ENCODE measurements around the gene FOSB. TPM values are rescaled to one million over a fixed set of nuclear protein-coding genes. Genes with fewer than 3 reads are reported as not detected.

The FOSB gene
- total and polyA plus RNA-seq, 4 donors = 0.18 to 1.3 (median 0.40) TPM

- TF ChIP-seq, protein P1, sequence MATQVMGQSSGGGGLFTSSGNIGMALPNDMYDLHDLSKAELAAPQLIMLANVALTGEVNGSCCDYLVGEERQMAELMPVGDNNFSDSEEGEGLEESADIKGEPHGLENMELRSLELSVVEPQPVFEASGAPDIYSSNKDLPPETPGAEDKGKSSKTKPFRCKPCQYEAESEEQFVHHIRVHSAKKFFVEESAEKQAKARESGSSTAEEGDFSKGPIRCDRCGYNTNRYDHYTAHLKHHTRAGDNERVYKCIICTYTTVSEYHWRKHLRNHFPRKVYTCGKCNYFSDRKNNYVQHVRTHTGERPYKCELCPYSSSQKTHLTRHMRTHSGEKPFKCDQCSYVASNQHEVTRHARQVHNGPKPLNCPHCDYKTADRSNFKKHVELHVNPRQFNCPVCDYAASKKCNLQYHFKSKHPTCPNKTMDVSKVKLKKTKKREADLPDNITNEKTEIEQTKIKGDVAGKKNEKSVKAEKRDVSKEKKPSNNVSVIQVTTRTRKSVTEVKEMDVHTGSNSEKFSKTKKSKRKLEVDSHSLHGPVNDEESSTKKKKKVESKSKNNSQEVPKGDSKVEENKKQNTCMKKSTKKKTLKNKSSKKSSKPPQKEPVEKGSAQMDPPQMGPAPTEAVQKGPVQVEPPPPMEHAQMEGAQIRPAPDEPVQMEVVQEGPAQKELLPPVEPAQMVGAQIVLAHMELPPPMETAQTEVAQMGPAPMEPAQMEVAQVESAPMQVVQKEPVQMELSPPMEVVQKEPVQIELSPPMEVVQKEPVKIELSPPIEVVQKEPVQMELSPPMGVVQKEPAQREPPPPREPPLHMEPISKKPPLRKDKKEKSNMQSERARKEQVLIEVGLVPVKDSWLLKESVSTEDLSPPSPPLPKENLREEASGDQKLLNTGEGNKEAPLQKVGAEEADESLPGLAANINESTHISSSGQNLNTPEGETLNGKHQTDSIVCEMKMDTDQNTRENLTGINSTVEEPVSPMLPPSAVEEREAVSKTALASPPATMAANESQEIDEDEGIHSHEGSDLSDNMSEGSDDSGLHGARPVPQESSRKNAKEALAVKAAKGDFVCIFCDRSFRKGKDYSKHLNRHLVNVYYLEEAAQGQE (IDR thresholded peaks at IDR 0.05) = no peak
- no peak for TF ChIP-seq JUND (IDR thresholded peaks at IDR 0.05)
- no peak for TF ChIP-seq YY1 (IDR thresholded peaks at IDR 0.05)
- TF ChIP-seq FOXA1 (IDR thresholded peaks at IDR 0.05) = no peak
- TF ChIP-seq, protein P2, sequence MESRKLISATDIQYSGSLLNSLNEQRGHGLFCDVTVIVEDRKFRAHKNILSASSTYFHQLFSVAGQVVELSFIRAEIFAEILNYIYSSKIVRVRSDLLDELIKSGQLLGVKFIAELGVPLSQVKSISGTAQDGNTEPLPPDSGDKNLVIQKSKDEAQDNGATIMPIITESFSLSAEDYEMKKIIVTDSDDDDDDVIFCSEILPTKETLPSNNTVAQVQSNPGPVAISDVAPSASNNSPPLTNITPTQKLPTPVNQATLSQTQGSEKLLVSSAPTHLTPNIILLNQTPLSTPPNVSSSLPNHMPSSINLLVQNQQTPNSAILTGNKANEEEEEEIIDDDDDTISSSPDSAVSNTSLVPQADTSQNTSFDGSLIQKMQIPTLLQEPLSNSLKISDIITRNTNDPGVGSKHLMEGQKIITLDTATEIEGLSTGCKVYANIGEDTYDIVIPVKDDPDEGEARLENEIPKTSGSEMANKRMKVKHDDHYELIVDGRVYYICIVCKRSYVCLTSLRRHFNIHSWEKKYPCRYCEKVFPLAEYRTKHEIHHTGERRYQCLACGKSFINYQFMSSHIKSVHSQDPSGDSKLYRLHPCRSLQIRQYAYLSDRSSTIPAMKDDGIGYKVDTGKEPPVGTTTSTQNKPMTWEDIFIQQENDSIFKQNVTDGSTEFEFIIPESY (IDR thresholded peaks at IDR 0.05) = no peak
- TF ChIP-seq NR2F2 (IDR thresholded peaks at IDR 0.05) = no peak
- TF ChIP-seq FOXA2 (IDR thresholded peaks at IDR 0.05) = no peak
- TF ChIP-seq HNF4A (conservative IDR thresholded peaks at IDR 0.05) = no peak
- TF ChIP-seq SP1 (IDR thresholded peaks at IDR 0.05) = no peak
- peaks cover 4 to 17% (median 9%) of the 10 kb centered on the region in 4 donors for H3K4me1 ChIP-seq (ENCODE audit: control insufficient read depth in 4 of 4, insufficient read depth in 4 of 4, low read length in 3 of 4)
- WGBS = 75% methylated on average over 2 of the region's 2 CpGs
- H3K27ac ChIP-seq (ENCODE audit: low read depth in 1 of 2, low read length in 2 of 2) = peak overlapping the region in 1 of 2 donors; percentile 5
- H3K9ac ChIP-seq (ENCODE audit: low read depth in 1 of 2, low read length in 2 of 2) = no peak overlapping the region
- DNase-seq (ENCODE audit: low spot score) = no peak
- H3K9me3 ChIP-seq (ENCODE audit: control insufficient read depth in 4 of 4, low read length in 3 of 4) = no peaks in the 10 kb centered on the region
- H3K27me3 ChIP-seq (ENCODE audit: control insufficient read depth in 4 of 4, insufficient read depth in 4 of 4, low read length in 3 of 4) = no peaks in the 10 kb centered on the region
- no peaks in the 10 kb centered on the region for H3K36me3 ChIP-seq (ENCODE audit: control insufficient read depth in 4 of 4, insufficient read depth in 3 of 4, low read depth in 1 of 4, low read length in 3 of 4)
- no peak overlapping the region for H3K4me3 ChIP-seq (ENCODE audit: low read depth in 1 of 3, low read length in 3 of 3)
These were observed 25.4 kb upstream of the FOSB start for GRCh38 chr19:45442408-45442777.

- Histone ChIP-seq H3K9ac (ENCODE audit: low read depth in 1 of 2, low read length in 2 of 2) (no peak overlapping the region), H3K9me3 (ENCODE audit: control insufficient read depth in 4 of 4, low read length in 3 of 4) (no peaks in the 10 kb centered on the region), H3K27ac (ENCODE audit: low read depth in 1 of 2, low read length in 2 of 2) (peak overlapping the region; percentile 5 to 33), H3K27me3 (ENCODE audit: control insufficient read depth in 4 of 4, insufficient read depth in 4 of 4, low read length in 3 of 4) (no peaks in the 10 kb centered on the region), H3K4me1 (ENCODE audit: control insufficient read depth in 4 of 4, insufficient read depth in 4 of 4, low read length in 3 of 4) (peaks cover 4 to 17% (median 9%) of the 10 kb centered on the region in 4 donors), H3K36me3 (ENCODE audit: control insufficient read depth in 4 of 4, insufficient read depth in 3 of 4, low read depth in 1 of 4, low read length in 3 of 4) (no peaks in the 10 kb centered on the region), H3K4me3 (ENCODE audit: low read depth in 1 of 3, low read length in 3 of 3) (no peak overlapping the region)
- no peak for DNase-seq (ENCODE audit: low spot score)
- WGBS = 22% methylated on average over 15 of the region's 15 CpGs
- TF ChIP-seq TAF1 (conservative IDR thresholded peaks at IDR 0.05) (no peak), GABPA (IDR thresholded peaks at IDR 0.05 in 1 of 2, conservative IDR thresholded peaks at IDR 0.05 in 1 of 2) (no peak), RXRA (IDR thresholded peaks at IDR 0.05) (no peak), MAX (IDR thresholded peaks at IDR 0.05) (no peak), RAD21 (IDR thresholded peaks at IDR 0.05) (no peak), NR2F2 (IDR thresholded peaks at IDR 0.05) (no peak), SP1 (IDR thresholded peaks at IDR 0.05) (no peak), FOXA1 (IDR thresholded peaks at IDR 0.05) (no peak), HNF4A (conservative IDR thresholded peaks at IDR 0.05) (no peak), ATF3 (IDR thresholded peaks at IDR 0.05) (no peak), FOXA2 (IDR thresholded peaks at IDR 0.05) (no peak), HNF4G (IDR thresholded peaks at IDR 0.05) (no peak), EGR1 (IDR thresholded peaks at IDR 0.05; ENCODE audit: low read depth in 2 of 2) (no peak), JUND (IDR thresholded peaks at IDR 0.05) (no peak)
- TF ChIP-seq, protein P1 (IDR thresholded peaks at IDR 0.05) = no peak
- TF ChIP-seq, protein P2 (IDR thresholded peaks at IDR 0.05) = no peak
- TF ChIP-seq, protein P3, sequence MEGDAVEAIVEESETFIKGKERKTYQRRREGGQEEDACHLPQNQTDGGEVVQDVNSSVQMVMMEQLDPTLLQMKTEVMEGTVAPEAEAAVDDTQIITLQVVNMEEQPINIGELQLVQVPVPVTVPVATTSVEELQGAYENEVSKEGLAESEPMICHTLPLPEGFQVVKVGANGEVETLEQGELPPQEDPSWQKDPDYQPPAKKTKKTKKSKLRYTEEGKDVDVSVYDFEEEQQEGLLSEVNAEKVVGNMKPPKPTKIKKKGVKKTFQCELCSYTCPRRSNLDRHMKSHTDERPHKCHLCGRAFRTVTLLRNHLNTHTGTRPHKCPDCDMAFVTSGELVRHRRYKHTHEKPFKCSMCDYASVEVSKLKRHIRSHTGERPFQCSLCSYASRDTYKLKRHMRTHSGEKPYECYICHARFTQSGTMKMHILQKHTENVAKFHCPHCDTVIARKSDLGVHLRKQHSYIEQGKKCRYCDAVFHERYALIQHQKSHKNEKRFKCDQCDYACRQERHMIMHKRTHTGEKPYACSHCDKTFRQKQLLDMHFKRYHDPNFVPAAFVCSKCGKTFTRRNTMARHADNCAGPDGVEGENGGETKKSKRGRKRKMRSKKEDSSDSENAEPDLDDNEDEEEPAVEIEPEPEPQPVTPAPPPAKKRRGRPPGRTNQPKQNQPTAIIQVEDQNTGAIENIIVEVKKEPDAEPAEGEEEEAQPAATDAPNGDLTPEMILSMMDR (IDR thresholded peaks at IDR 0.05; ENCODE audit: low read depth, low read length, missing input control) = no peak
These were observed 24.9 kb upstream of the FOSB start for GRCh38 chr19:45442778-45443461.

Data from liver (tissue), 9 donors.